ENCODE data around the gene CAD.

- TF ChIP-seq CTCF (conservative IDR thresholded peaks at IDR 0.05 in 1 of 2, IDR thresholded peaks at IDR 0.05 in 1 of 2; ENCODE audit: low read depth in 1 of 2, low read length in 2 of 2) (no peak), EZH2 (IDR thresholded peaks at IDR 0.05; ENCODE audit: low read length, missing control alignments) (no peak)
Measured at GRCh38 chr2:27237341-27237945, 20.3 kb downstream of the CAD start.
